Measurements from ENCODE around the gene TBC1D2B.

TBC1D2B gene

DNA sequence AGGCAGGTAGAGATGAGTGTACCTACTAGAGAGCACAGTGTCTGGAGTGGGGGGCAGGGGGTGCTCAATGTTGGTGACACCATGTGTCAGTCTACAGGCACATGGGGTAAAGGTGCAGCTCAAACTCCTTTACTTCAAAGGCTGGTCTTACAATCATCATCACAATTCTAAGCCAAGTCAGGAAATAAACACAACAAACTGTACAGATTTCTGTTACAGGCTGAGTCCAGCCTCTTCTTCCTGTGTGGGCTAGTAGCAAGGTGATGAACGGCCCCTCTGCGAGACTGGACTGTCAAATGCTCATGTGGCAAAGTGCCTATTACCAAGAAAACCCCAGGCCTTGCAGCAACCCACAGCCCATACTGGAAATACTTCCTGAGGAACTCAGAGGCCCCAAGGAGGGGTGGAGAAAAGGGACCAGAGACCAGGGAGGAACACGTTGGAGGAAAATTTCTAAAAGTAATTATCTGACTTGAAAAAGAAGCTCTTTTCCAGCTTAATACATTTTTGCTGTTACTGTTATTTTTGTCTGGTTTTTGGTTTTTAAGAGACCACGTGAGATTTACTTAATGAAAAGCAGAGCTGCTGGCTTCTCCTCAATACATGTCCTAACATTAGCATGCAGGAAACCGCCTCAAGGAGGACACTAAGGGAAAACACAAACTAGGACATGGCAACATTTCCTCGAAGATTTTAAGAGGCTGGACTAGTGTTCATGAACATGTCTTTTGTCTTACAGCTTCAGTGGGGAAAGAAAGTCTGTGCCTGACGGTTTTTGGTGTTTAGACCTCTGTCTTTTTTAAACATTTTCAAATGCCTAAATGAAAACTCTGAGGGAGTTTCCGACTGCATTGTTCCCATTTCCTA, 29.5 kb downstream of the TBC1D2B start:
- Histone ChIP-seq H3K18ac (ENCODE audit: low read depth in 1 of 2, low read length in 2 of 2) (peak overlapping the region; percentile 48 to 58), H2BK120ac (ENCODE audit: low read depth, low read length) (no peak overlapping the region), H4K91ac (ENCODE audit: low read length) (no peak overlapping the region), H3K4ac (ENCODE audit: low read depth in 1 of 2, low read length in 2 of 2) (peak overlapping the region in 1 of 2 experiments; percentile 46), H4K8ac (ENCODE audit: low read length) (peak overlapping the region; percentile 45), H3K4me1 (ENCODE audit: control insufficient read depth, insufficient read depth, low read depth, low read length) (peaks cover 24% of the 10 kb centered on the region), H3K79me1 (replicated peaks; ENCODE audit: low read length, poor library complexity, severe bottlenecking) (peaks cover 21% of the 10 kb centered on the region), H3K27ac (ENCODE audit: low read length, poor library complexity, severe bottlenecking) (peak overlapping the region; percentile 71), H3K27me3 (ENCODE audit: control insufficient read depth in 1 of 2, insufficient read depth in 1 of 2, low read length in 2 of 2) (no peaks in the 10 kb centered on the region), H2BK5ac (ENCODE audit: low read depth, low read length, poor library complexity, severe bottlenecking) (peak overlapping the region; percentile 48), H3K36me3 (ENCODE audit: control insufficient read depth in 1 of 2, insufficient read depth in 2 of 2, low read depth in 1 of 2, low read length in 2 of 2) (peaks cover 27 to 41% of the 10 kb centered on the region in 2 experiments), H3K14ac (ENCODE audit: low read length in 2 of 2) (peak overlapping the region in 1 of 2 experiments; percentile 83), H3K4me3 (ENCODE audit: insufficient read depth in 1 of 2, low read depth in 1 of 2, low read length in 2 of 2) (peak overlapping the region in 1 of 2 experiments; percentile 41), H2AK5ac (ENCODE audit: low read length, severe bottlenecking) (no peak overlapping the region), H3K9ac (ENCODE audit: low read length) (peak overlapping the region; percentile 83), H2AFZ (ENCODE audit: low read depth, low read length) (no peak overlapping the region), H3K9me3 (ENCODE audit: control insufficient read depth, low read length) (no peaks in the 10 kb centered on the region), H2BK12ac (ENCODE audit: low read length in 2 of 2) (peak overlapping the region in 1 of 2 experiments; percentile 51), H3K4me2 (ENCODE audit: low read length, poor library complexity, severe bottlenecking) (no peak overlapping the region), H2BK15ac (ENCODE audit: low read depth, poor library complexity, severe bottlenecking) (no peak overlapping the region), H3K23ac (ENCODE audit: low read length in 2 of 2) (peak overlapping the region in 1 of 2 experiments; percentile 41)
- DNase-seq = peak; percentile 80
- WGBS = 51% methylated on average over 6 of the region's 8 CpGs

- no peak overlapping the region for H2AFZ ChIP-seq (ENCODE audit: low read depth, low read length)
- H3K14ac ChIP-seq (ENCODE audit: low read length in 2 of 2) = peak overlapping the region in 1 of 2 experiments; percentile 26
- H3K4ac ChIP-seq (ENCODE audit: low read depth in 1 of 2, low read length in 2 of 2) = peak overlapping the region in 1 of 2 experiments; percentile 37
- H4K8ac ChIP-seq (ENCODE audit: low read length) = peak overlapping the region; percentile 4
- no peak overlapping the region for H3K4me3 ChIP-seq (ENCODE audit: insufficient read depth in 1 of 2, low read depth in 1 of 2, low read length in 2 of 2)
- H2BK12ac ChIP-seq (ENCODE audit: low read length in 2 of 2) = peak overlapping the region in 1 of 2 experiments; percentile 59
- peak; percentile 38 for DNase-seq
- H2AK5ac ChIP-seq (ENCODE audit: low read length, severe bottlenecking) = no peak overlapping the region
- no peak overlapping the region for H3K4me2 ChIP-seq (ENCODE audit: low read length, poor library complexity, severe bottlenecking)
- no peaks in the 10 kb centered on the region for H3K27me3 ChIP-seq (ENCODE audit: control insufficient read depth in 1 of 2, insufficient read depth in 1 of 2, low read length in 2 of 2)
- no peak overlapping the region for H2BK120ac ChIP-seq (ENCODE audit: low read depth, low read length)
- H2BK15ac ChIP-seq (ENCODE audit: low read depth, poor library complexity, severe bottlenecking) = no peak overlapping the region
- peak overlapping the region in 1 of 2 experiments; percentile 18 for H3K18ac ChIP-seq (ENCODE audit: low read depth in 1 of 2, low read length in 2 of 2)
- H4K91ac ChIP-seq (ENCODE audit: low read length) = no peak overlapping the region
- H3K9me3 ChIP-seq (ENCODE audit: control insufficient read depth, low read length) = no peaks in the 10 kb centered on the region
- H2BK5ac ChIP-seq (ENCODE audit: low read depth, low read length, poor library complexity, severe bottlenecking) = no peak overlapping the region
- peak overlapping the region; percentile 83 for H3K9ac ChIP-seq (ENCODE audit: low read length)
- H3K27ac ChIP-seq (ENCODE audit: low read length, poor library complexity, severe bottlenecking) = peak overlapping the region; percentile 19
- H3K36me3 ChIP-seq (ENCODE audit: control insufficient read depth in 1 of 2, insufficient read depth in 2 of 2, low read depth in 1 of 2, low read length in 2 of 2) = peaks cover 33 to 41% of the 10 kb centered on the region in 2 experiments
- WGBS = 82% methylated on average over 5 of the region's 5 CpGs
- no peak overlapping the region for H3K23ac ChIP-seq (ENCODE audit: low read length in 2 of 2)
- peaks cover 25% of the 10 kb centered on the region for H3K79me1 ChIP-seq (replicated peaks; ENCODE audit: low read length, poor library complexity, severe bottlenecking)
- H3K4me1 ChIP-seq (ENCODE audit: control insufficient read depth, insufficient read depth, low read depth, low read length) = peaks cover 23% of the 10 kb centered on the region
Measured at GRCh38 chr15:78046796-78047341, 30.6 kb downstream of the TBC1D2B start.

GRCh38 chr15:78045189-78045588, 32.3 kb downstream of the TBC1D2B start:
- Histone ChIP-seq H2BK12ac (ENCODE audit: low read length in 2 of 2) (no peak overlapping the region), H3K9ac (ENCODE audit: low read length) (no peak overlapping the region), H3K18ac (ENCODE audit: low read depth in 1 of 2, low read length in 2 of 2) (no peak overlapping the region), H3K79me1 (replicated peaks; ENCODE audit: low read length, poor library complexity, severe bottlenecking) (peaks cover 27% of the 10 kb centered on the region), H4K8ac (ENCODE audit: low read length) (no peak overlapping the region), H3K9me3 (ENCODE audit: control insufficient read depth, low read length) (no peaks in the 10 kb centered on the region), H3K4me2 (ENCODE audit: low read length, poor library complexity, severe bottlenecking) (no peak overlapping the region), H3K4me3 (ENCODE audit: insufficient read depth in 1 of 2, low read depth in 1 of 2, low read length in 2 of 2) (no peak overlapping the region), H2BK15ac (ENCODE audit: low read depth, poor library complexity, severe bottlenecking) (no peak overlapping the region), H3K27ac (ENCODE audit: low read length, poor library complexity, severe bottlenecking) (no peak overlapping the region), H3K14ac (ENCODE audit: low read length in 2 of 2) (no peak overlapping the region), H2BK5ac (ENCODE audit: low read depth, low read length, poor library complexity, severe bottlenecking) (no peak overlapping the region), H2AFZ (ENCODE audit: low read depth, low read length) (no peak overlapping the region), H2AK5ac (ENCODE audit: low read length, severe bottlenecking) (no peak overlapping the region), H4K91ac (ENCODE audit: low read length) (no peak overlapping the region), H3K23ac (ENCODE audit: low read length in 2 of 2) (no peak overlapping the region), H3K4ac (ENCODE audit: low read depth in 1 of 2, low read length in 2 of 2) (no peak overlapping the region), H3K27me3 (ENCODE audit: control insufficient read depth in 1 of 2, insufficient read depth in 1 of 2, low read length in 2 of 2) (no peaks in the 10 kb centered on the region), H2BK120ac (ENCODE audit: low read depth, low read length) (no peak overlapping the region), H3K36me3 (ENCODE audit: control insufficient read depth in 1 of 2, insufficient read depth in 2 of 2, low read depth in 1 of 2, low read length in 2 of 2) (peaks cover 34 to 35% of the 10 kb centered on the region in 2 experiments), H3K4me1 (ENCODE audit: control insufficient read depth, insufficient read depth, low read depth, low read length) (peaks cover 20% of the 10 kb centered on the region)
- peak; percentile 17 for DNase-seq
- no CpG with 5 or more reads among the region's 1 CpG for WGBS

All from mesenchymal stem cell (in vitro differentiated cells and primary cell).